H1 (cell line): Measurements from ENCODE around the gene EXOC3L1. TPM values are rescaled to one million over a fixed set of nuclear protein-coding genes. Genes with fewer than 3 reads are reported as not detected.

Source experiments
- CTCF ChIA-PET: fragments of 300-600 bp; sonication (Branson Sonifier 250); formaldehyde crosslinking; loops from one replicate; lab custom pipeline; 2021; ENCODE audit not compliant: partially characterized antibody; lab: Charles Lee
- POLR2A ChIA-PET: fragments of 300-600 bp; sonication (Branson Sonifier 250); formaldehyde crosslinking; loops from one replicate; lab custom pipeline; 2021; ENCODE audit warnings: inconsistent platforms; ENCODE audit not compliant: partially characterized antibody; lab: Charles Lee
- DNase-seq, 2 experiments: peaks; one replicate each; pipeline versions ENCODE4 v3.0.0 to v3.0.0-alpha.2; 2010 to 2022; ENCODE audit warnings: low spot score in 2 of 2, low read depth in 1 of 2, mixed read lengths in 1 of 2
- FAIRE-seq: peaks from 2 replicates; lab custom pipeline; 2011; peaks lifted over from hg19 to GRCh38; lab: Jason Lieb, UNC
- H2AFZ ChIP-seq: 2 replicates; pipeline ENCODE4 v1.8.1; 2012; ENCODE audit warnings: low read length, inconsistent platforms
- H2AK5ac ChIP-seq: 2 replicates; pipeline ENCODE4 v1.6.1; 2013; ENCODE audit warnings: low read depth, low read length
- H2BK120ac ChIP-seq: replicated peaks from 2 replicates; pipeline ENCODE3; 2013; ENCODE audit warnings: low read depth, low read length, inconsistent platforms
- H2BK12ac ChIP-seq: 2 replicates; pipeline ENCODE4 v1.6.1; 2013; ENCODE audit warnings: low read depth, low read length
- H2BK15ac ChIP-seq: 2 replicates; pipeline ENCODE4 v1.6.1; 2013; ENCODE audit warnings: low read length
- H2BK20ac ChIP-seq: 2 replicates; pipeline ENCODE4 v1.6.1; 2013; ENCODE audit warnings: low read length
- H2BK5ac ChIP-seq: 2 replicates; pipeline ENCODE4 v1.6.1; 2013; ENCODE audit warnings: low read depth, low read length
- H3K14ac ChIP-seq: 2 replicates; pipeline ENCODE4 v1.6.1; 2013; ENCODE audit warnings: inconsistent platforms; ENCODE audit not compliant: insufficient read length
- H3K18ac ChIP-seq: 2 replicates; pipeline ENCODE4 v1.6.1; 2013; ENCODE audit warnings: low read length; ENCODE audit errors: extremely low read depth
- H3K23ac ChIP-seq: 2 replicates; pipeline ENCODE4 v1.6.1; 2013; ENCODE audit warnings: inconsistent platforms; ENCODE audit not compliant: insufficient read length
- H3K23me2 ChIP-seq: 2 replicates; pipeline ENCODE4 v1.6.1; 2013; ENCODE audit warnings: low read depth, low read length
- H3K27ac ChIP-seq: 2 replicates; pipeline ENCODE4 v1.6.1; 2011; ENCODE audit warnings: low read depth, low read length, inconsistent platforms
- H3K27me3 ChIP-seq, 4 experiments: replicated peaks in 1 of 4; 1 replicate in 1 of 4; 2 replicates in 3 of 4; pipeline versions ENCODE4 v1.6.1 to v1.8.1; 2011 to 2013; ENCODE audit warnings: low read length in 3 of 4, mild to moderate bottlenecking in 3 of 4, inconsistent platforms in 2 of 4, mixed read lengths in 2 of 4, moderate library complexity in 1 of 4; ENCODE audit not compliant: control insufficient read depth in 3 of 4, insufficient read depth in 3 of 4; ENCODE audit errors: extremely low read depth in 1 of 4
- H3K36me3 ChIP-seq, 4 experiments: 2 replicates each; pipeline versions ENCODE4 v1.6.1 to v1.8.1; 2011 to 2013; ENCODE audit warnings: mild to moderate bottlenecking in 4 of 4, low read length in 3 of 4, moderate library complexity in 2 of 4, control low read depth in 1 of 4, inconsistent platforms in 1 of 4; ENCODE audit not compliant: insufficient read depth in 4 of 4, control insufficient read depth in 2 of 4
- H3K4ac ChIP-seq: replicated peaks from 2 replicates; pipeline ENCODE3; 2013; ENCODE audit warnings: low read length, low read depth, mixed read lengths, inconsistent platforms; ENCODE audit not compliant: insufficient read length
- H3K4me1 ChIP-seq, 4 experiments: replicated peaks in 1 of 4; 1 replicate in 1 of 4; 2 replicates in 3 of 4; pipeline versions ENCODE4 v1.6.1 to v1.8.1; 2011 to 2013; ENCODE audit warnings: low read length in 3 of 4, inconsistent platforms in 2 of 4, mixed read lengths in 1 of 4; ENCODE audit not compliant: insufficient read depth in 4 of 4, control insufficient read depth in 3 of 4
- H3K4me2 ChIP-seq, 2 experiments: 2 replicates each; pipeline versions ENCODE4 v1.6.1 to v1.8.1; 2011 to 2013; ENCODE audit warnings: low read depth in 2 of 2, low read length in 2 of 2, control low read depth in 1 of 2, inconsistent platforms in 1 of 2, mild to moderate bottlenecking in 1 of 2; ENCODE audit not compliant: insufficient read depth in 1 of 2
- H3K4me3 ChIP-seq, 4 experiments: fragments of 200-600, 300-600 bp in 1 of 4; sonication (generic), shearing (Covaris generic), sonication (Bioruptor Twin) in 1 of 4; 2 replicates each; pipeline versions ENCODE4 v1.5.1 to v1.8.1; 2011 to 2016; ENCODE audit warnings: low read length in 4 of 4, low read depth in 3 of 4, control low read depth in 2 of 4, inconsistent platforms in 2 of 4, mild to moderate bottlenecking in 2 of 4, mixed read lengths in 1 of 4, moderate library complexity in 1 of 4; ENCODE audit not compliant: insufficient read depth in 2 of 4; ENCODE audit errors: extremely low read depth in 1 of 4
- H3K56ac ChIP-seq: replicated peaks from 2 replicates; pipeline ENCODE3; 2013; ENCODE audit warnings: low read depth, mild to moderate bottlenecking, mixed read lengths, low read length, inconsistent platforms; ENCODE audit not compliant: insufficient read length
- H3K79me1 ChIP-seq: 2 replicates; pipeline ENCODE4 v1.6.1; 2013; ENCODE audit warnings: low read depth, low read length, control low read depth
- H3K79me2 ChIP-seq, 2 experiments: 2 replicates each; pipeline versions ENCODE4 v1.6.1 to v1.8.1; 2012 to 2013; ENCODE audit warnings: low read length in 2 of 2, mild to moderate bottlenecking in 2 of 2, inconsistent platforms in 1 of 2; ENCODE audit not compliant: insufficient read depth in 2 of 2, control insufficient read depth in 1 of 2
- H3K9ac ChIP-seq, 4 experiments: replicated peaks in 1 of 4; 1 replicate in 1 of 4; 2 replicates in 3 of 4; pipeline versions ENCODE4 v1.6.1 to v1.8.1; 2011 to 2013; ENCODE audit warnings: low read depth in 3 of 4, low read length in 3 of 4, control low read depth in 2 of 4, mild to moderate bottlenecking in 2 of 4, moderate library complexity in 2 of 4, inconsistent platforms in 1 of 4; ENCODE audit errors: extremely low read depth in 1 of 4
- H3K9me3 ChIP-seq, 2 experiments: 2 replicates each; pipeline versions ENCODE4 v1.6.1 to v1.8.1; 2012 to 2013; ENCODE audit warnings: mild to moderate bottlenecking in 2 of 2, moderate library complexity in 2 of 2, control low read depth in 1 of 2, inconsistent platforms in 1 of 2, low read depth in 1 of 2, low read length in 1 of 2, mixed read lengths in 1 of 2; ENCODE audit not compliant: insufficient read depth in 2 of 2
- H4K20me1 ChIP-seq, 2 experiments: replicated peaks in 1 of 2; 2 replicates each; pipeline versions ENCODE3 to v1.8.1; 2011 to 2013; ENCODE audit warnings: inconsistent platforms in 2 of 2, low read length in 2 of 2, mild to moderate bottlenecking in 1 of 2; ENCODE audit not compliant: insufficient read depth in 2 of 2, control insufficient read depth in 1 of 2
- H4K5ac ChIP-seq: 2 replicates; pipeline ENCODE4 v1.6.1; 2013; ENCODE audit warnings: low read length, low read depth, mixed read lengths, inconsistent platforms; ENCODE audit not compliant: insufficient read length
- H4K8ac ChIP-seq: 2 replicates; pipeline ENCODE4 v1.8.0; 2013; ENCODE audit warnings: mild to moderate bottlenecking, moderate library complexity, low read length, inconsistent platforms; ENCODE audit not compliant: insufficient read depth; ENCODE audit errors: extremely low read depth
- H4K91ac ChIP-seq: replicated peaks from 2 replicates; pipeline ENCODE3; 2013; ENCODE audit warnings: low read length, mixed read lengths, inconsistent platforms; ENCODE audit not compliant: insufficient read length
- EGR1 ChIP-seq: IDR thresholded peaks from 2 replicates; pipeline ENCODE4 v1.6.1; 2011; ENCODE audit warnings: low read depth, low read length, borderline replicate concordance
- JUN ChIP-seq: IDR thresholded peaks from 2 replicates; pipeline ENCODE4 v1.6.1; 2011; ENCODE audit warnings: low read depth, mild to moderate bottlenecking, improper control_type of control experiment, low read length
- POLR2AphosphoS5 ChIP-seq: IDR thresholded peaks from 2 replicates; pipeline ENCODE4 v1.6.1; 2011; ENCODE audit warnings: low read depth, low read length
- RAD21 ChIP-seq, 2 experiments: IDR thresholded peaks in 1 of 2; conservative IDR thresholded peaks in 1 of 2; 2 replicates each; pipeline ENCODE4 v1.6.1; 2011; ENCODE audit warnings: low read depth in 2 of 2, low read length in 2 of 2, improper control_type of control experiment in 1 of 2, inconsistent platforms in 1 of 2, mild to moderate bottlenecking in 1 of 2, moderate library complexity in 1 of 2
- SAP30 ChIP-seq: fragments of 300-600 bp; sonication (generic); IDR thresholded peaks from 2 replicates; pipeline ENCODE4 v1.7.1; 2012; ENCODE audit warnings: low read length, moderate library complexity, mild to moderate bottlenecking, inconsistent platforms; ENCODE audit not compliant: insufficient read depth, insufficient replicate concordance
- WGBS, 2 experiments: shearing (Covaris generic) in 1 of 2; methylation state at CpG; one replicate each; pipeline versions ENCODE4 v1.1.6 to v1.1.7; 2013 to 2015; ENCODE audit warnings: low lambda C conversion rate in 2 of 2, mixed read lengths in 2 of 2, inconsistent platforms in 1 of 2, low coverage in 1 of 2, missing lambda C conversion rate in 1 of 2; ENCODE audit not compliant: insufficient replicate concordance in 2 of 2, insufficient coverage in 1 of 2, insufficient read length in 1 of 2; ENCODE audit errors: extremely low coverage in 1 of 2, missing lambda C conversion rate in 1 of 2; 5-methylcytosine and 5-hydroxymethylcytosine counted together
- polyA plus RNA-seq, 7 experiments: library from polyadenylated mRNA; depleted of rRNA in 3 of 7; stranded (reverse) in 5 of 7; unstranded in 2 of 7; fragments of >200 nt in 5 of 7; fragments of 200-250 nt in 2 of 7; gene quantifications; 1 replicate in 5 of 7; 2 replicates in 1 of 7; 4 replicates in 1 of 7; pipeline versions ENCODE4 v1.2.1 to v1.2.3, GENCODE V29; 2011 to 2013; ENCODE audit warnings: missing spikeins in 2 of 7, mixed read lengths in 2 of 7
- total RNA-seq: library from RNA; stranded (reverse); fragmentation: NEBNext Ultra II Directional; extraction: Animal tissue kit (Norgen Biotek cat#: 25700); gene quantifications from 2 replicates; pipeline ENCODE4 v1.2.1, GENCODE V29; 2021

EXOC3L1 gene
- total and polyA plus RNA-seq, 2 of the 8 experiments (the other 6 are each of a cell fraction or from before 2014, with no cell fraction given) = 1.3 TPM

- Histone ChIP-seq H2AFZ (no peak overlapping the region), H2BK15ac (0 out of 2 replicates have a peak overlapping the region, but pooled peaks have one; percentile 61), H4K91ac (no peak overlapping the region), H3K23me2 (peaks cover 6% of the 10 kb centered on the region; the same call in 1 of the 2 replicates), H3K9me3 (no peaks in the 10 kb centered on the region), H3K56ac (no peak overlapping the region), H2BK120ac (no peak overlapping the region), H3K18ac (peak overlapping the region; percentile 48; the same call in 1 of the 2 replicates), H3K4me2 (peak overlapping the region; percentile 61 to 99; a peak in 2 of 4 replicates), H3K27me3 (no peaks in the 10 kb centered on the region), H3K4me1 (peaks cover 0 to 12% (median 8%) of the 10 kb centered on the region in 4 experiments; a peak in 4 of 7 replicates), H3K79me1 (no peaks in the 10 kb centered on the region), H3K27ac (no peak overlapping the region), H3K14ac (no peak overlapping the region), H3K4ac (no peak overlapping the region), H3K23ac (no peak overlapping the region), H4K5ac (no peak overlapping the region), H2BK20ac (no peak overlapping the region), H2BK12ac (0 out of 2 replicates have a peak overlapping the region, but pooled peaks have one; percentile 3), H3K4me3 (peak overlapping the region in 2 of 4 experiments; percentile 9 to 75; a peak in 2 of 8 replicates), H3K79me2 (no peaks in the 10 kb centered on the region), H4K8ac (peak overlapping the region; percentile 19; the same call in 1 of the 2 replicates), H3K9ac (no peak overlapping the region), H4K20me1 (peaks cover 1 to 14% of the 10 kb centered on the region in 2 experiments), H3K36me3 (peaks cover 13 to 25% (median 24%) of the 10 kb centered on the region in 4 experiments), H2AK5ac (peak overlapping the region; percentile 48; the same call in 1 of the 2 replicates), H2BK5ac (no peak overlapping the region)
- WGBS, 2 experiments = 88% methylated on average over 8 of the region's 8 CpGs; no CpG with 5 or more reads in 1 of the 2 experiments
- FAIRE-seq (no peak), DNase-seq (no peak)
- CTCF ChIA-PET = interaction anchor here (0.7 to 8.7 kb wide), 20 partner anchors 9 to 249 kb away, joined by 3 to 111 read pairs (median 3); partner anchors contain the start of genes EXOC3L1, MATCAP1 and NOL3
- TF ChIP-seq JUN (no peak), EGR1 (no peak), POLR2AphosphoS5 (no peak), SAP30 (no peak), RAD21 (IDR thresholded peaks at IDR 0.05 in 1 of 2, conservative IDR thresholded peaks at IDR 0.05 in 1 of 2; ENCODE audit: low read depth in 2 of 2, low read length in 2 of 2) (no peak)
- POLR2A ChIA-PET = interaction anchor here (0.6 to 2.0 kb wide), 5 partner anchors 9 to 75 kb away, joined by 3 to 7 read pairs (median 3); partner anchors contain the start of gene TMEM208
These were observed 10.6 kb upstream of the EXOC3L1 start for GRCh38 chr16:67200491-67200890.
